Mononuclear cell (primary cell): ENCODE measurements around the gene INO80E. TPM values are rescaled to one million over a fixed set of nuclear protein-coding genes. Genes with fewer than 3 reads are reported as not detected.
"Not testable (repeated sequence)": the region's sequence is repeated elsewhere in the genome, so short reads cannot be mapped to it uniquely, and the experiment has no call there.

Experiments
- H3K27me3 ChIP-seq: 2 replicates; pipeline ENCODE4 v1.6.0; 2011; ENCODE audit warnings: low read length, control low read depth; ENCODE audit not compliant: insufficient read depth
- H3K4me1 ChIP-seq: 2 replicates; pipeline ENCODE4 v1.5.1; 2011; ENCODE audit warnings: mild to moderate bottlenecking, low read length, control low read depth; ENCODE audit not compliant: insufficient read depth
- H3K4me3 ChIP-seq: 2 replicates; pipeline ENCODE4 v1.5.1; 2011; ENCODE audit warnings: mild to moderate bottlenecking, low read length, moderate library complexity
- H3K9me3 ChIP-seq: 2 replicates; pipeline ENCODE4 v1.5.1; 2011; ENCODE audit warnings: low read depth, mild to moderate bottlenecking, control low read depth, low read length
- total RNA-seq: library from RNA; depleted of rRNA; stranded (reverse); fragments of >200 nt; gene quantifications from one replicate; pipeline ENCODE4 v1.2.3, GENCODE V29; 2012

Gene INO80E
- total RNA-seq, 1 donor = 32.0 TPM

DNA sequence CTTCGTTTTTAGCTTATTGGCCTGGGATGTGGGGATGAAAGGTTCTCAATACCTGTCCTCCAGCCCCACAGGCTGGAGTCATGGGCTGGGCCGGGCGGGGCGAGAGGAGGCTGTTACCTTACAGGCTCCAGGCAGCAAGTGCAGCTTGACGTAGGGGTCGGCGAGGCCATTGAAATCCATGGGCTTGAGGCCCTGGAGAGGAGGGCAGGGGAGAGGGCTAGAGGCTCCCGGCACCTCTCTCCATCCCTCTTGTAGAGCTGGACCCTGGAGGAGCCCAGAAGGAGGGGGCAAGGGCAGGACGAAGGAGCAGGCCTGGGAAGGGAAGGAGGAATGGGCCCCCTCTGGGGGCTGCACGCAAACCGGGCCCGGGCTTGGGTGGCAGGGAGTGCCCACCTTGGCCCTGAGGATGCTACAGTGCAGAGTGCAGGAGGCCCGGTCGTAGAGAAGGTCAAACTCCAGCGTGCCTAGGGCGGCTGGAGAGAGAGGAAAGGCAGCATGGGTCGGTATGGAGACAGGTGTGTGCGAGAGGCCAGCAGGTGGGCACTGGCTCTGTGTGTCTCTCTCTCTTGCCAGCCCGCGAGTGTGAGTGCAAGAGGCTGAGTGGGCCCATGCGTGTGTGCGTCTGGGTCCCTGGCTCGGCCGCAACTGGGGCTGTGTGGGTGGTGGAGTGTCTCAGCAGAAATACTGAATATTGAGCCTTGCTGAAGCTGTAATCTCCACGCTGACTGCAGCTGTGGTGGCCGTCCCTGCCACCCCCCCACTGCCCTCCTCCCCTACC is 13.2 kb downstream of the INO80E start:
- Histone ChIP-seq H3K4me3 (no peak overlapping the region), H3K4me1 (peaks cover 8% of the 10 kb centered on the region), H3K9me3 (no peaks in the 10 kb centered on the region), H3K27me3 (peaks cover 17% of the 10 kb centered on the region)

DNA sequence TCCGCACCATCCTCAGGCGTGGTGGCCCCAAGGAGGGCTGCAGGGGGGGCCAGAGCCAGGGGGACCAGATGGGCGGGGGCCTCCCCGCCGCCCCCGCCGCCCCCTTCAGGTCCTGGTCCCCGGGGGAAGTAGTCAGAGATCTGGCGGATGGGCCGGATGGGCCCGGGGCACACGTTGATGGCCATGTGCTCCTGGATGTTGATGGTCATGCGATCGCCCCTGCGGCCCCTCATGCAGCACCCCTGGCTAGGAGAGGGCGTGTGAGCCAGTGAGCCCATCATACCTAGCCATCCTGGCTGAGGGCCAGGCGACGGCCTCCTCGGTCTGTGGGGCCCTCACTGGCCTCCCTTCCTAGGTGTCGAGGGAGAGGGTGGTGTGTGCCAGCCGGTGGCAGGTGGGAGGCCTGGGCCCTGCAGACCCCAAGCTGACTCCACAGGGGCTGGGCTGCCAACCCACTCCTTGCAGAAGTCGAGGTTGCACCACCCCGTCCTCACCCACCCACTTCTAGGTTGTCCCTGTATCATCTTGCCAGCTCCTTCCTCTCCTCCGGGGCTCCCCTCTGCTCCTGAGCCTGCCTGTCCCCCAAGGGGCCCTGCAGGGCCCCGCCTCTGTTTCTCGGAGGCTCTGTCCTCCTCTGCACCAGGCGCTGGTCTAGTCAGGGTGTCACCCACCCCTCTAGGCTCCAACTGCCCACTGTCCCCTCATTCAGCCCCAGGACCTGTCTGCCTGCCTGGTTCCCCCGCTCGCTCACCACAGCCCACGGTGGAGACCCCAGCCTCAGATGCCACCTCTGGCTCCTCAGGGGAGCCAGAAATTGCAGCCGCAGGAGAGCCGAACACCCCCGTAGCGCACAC is 14.2 kb downstream of the INO80E start:
- Histone ChIP-seq H3K4me1 (peaks cover 8% of the 10 kb centered on the region), H3K9me3 (no peaks in the 10 kb centered on the region), H3K27me3 (peaks cover 17% of the 10 kb centered on the region), H3K4me3 (no peak overlapping the region)

DNA sequence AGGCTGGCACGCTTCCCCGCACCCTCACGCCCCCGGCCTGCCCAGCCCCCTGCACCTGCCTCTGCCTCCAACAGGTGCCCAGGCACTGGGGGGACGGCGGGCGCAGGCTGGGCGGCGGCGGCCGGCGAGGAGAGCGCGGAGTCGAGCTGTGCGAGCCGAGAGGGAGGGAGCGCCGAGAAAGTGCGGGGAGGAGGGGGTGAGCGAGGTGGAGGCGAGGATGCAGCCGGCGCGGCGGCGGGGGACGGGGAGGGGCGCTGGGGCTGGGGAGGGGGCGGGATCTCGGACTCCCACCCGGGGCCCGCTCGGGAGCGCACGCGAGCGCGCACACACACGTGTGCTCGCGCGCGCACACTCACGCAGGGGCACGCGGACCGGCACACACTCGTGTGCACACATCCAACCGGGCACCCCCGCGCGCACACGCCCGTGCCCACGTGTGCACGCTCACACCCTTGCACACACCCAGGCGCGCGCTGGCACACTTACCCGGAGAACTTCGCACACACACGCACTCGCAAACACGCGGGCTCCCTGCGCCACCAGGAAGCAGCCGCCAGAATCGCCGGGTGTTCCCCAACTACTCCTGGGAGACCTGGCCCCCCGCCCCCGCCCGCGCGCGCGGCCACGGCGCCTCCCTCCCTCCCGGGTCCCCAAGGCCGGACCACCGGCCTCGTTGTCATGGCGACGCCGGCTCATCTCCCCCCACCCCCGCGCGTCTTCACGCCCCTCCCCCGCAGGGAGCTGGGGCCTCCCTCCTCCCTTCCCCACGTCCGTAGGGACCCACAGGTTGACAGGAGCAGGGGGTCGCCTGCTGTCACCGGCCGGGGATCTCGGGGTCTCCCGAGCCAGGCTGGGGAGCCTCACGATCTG is 15.0 kb downstream of the INO80E start, which contains the start of gene DOC2A:
TSS of gene DOC2A (minus strand) at position 184 of the 870 bp plus-strand sequence. CDS start 805 bp downstream, outside the sequence.
- peaks cover 17% of the 10 kb centered on the region for H3K27me3 ChIP-seq
- no peaks in the 10 kb centered on the region for H3K9me3 ChIP-seq
- no peak within 1 kb of the TSS for H3K4me3 ChIP-seq
- peaks cover 8% of the 10 kb centered on the region for H3K4me1 ChIP-seq

GRCh38 chr16:30011714-30012504 is 15.9 kb downstream of the INO80E start:
- no peaks in the 10 kb centered on the region for H3K9me3 ChIP-seq
- no peak overlapping the region for H3K4me3 ChIP-seq
- H3K27me3 ChIP-seq = peaks cover 17% of the 10 kb centered on the region
- peaks cover 8% of the 10 kb centered on the region for H3K4me1 ChIP-seq

GRCh38 chr16:30012598-30012997 is 16.6 kb downstream of the INO80E start:
- not testable (repeated sequence) for H3K4me3 ChIP-seq, H3K4me1 ChIP-seq, H3K9me3 ChIP-seq
- peaks cover 17% of the 10 kb centered on the region for H3K27me3 ChIP-seq

DNA sequence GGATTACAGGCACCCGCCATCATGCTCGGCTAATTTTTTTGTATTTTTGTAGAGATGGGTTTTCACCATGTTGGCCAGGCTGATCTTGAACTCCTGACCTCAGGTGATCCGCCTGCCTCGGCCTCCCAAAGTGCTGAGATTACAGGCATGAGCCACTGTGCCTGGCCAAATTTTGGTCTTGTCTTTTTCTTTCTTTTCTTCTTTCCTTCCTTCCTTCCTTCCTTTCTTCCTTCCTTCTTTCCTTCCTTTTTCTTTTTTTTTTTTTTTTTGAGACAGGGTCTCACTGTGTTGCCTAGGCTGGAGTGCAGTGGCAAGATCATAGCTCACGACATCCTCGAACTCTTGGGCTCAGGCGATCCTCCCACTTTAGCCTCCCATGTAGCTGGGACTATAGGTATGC is 19.4 kb downstream of the INO80E start:
- not testable (repeated sequence) for H3K4me3 ChIP-seq, H3K4me1 ChIP-seq, H3K9me3 ChIP-seq
- H3K27me3 ChIP-seq = peaks cover 11% of the 10 kb centered on the region

- Histone ChIP-seq H3K4me3 (no peak overlapping the region), H3K27me3 (peaks cover 7% of the 10 kb centered on the region), H3K4me1 (peaks cover 12% of the 10 kb centered on the region), H3K9me3 (no peaks in the 10 kb centered on the region)
Measured at GRCh38 chr16:30016555-30017276, 20.7 kb downstream of the INO80E start.

GRCh38 chr16:30017277-30017656 is 21.2 kb downstream of the INO80E start:
- no peak overlapping the region for H3K4me3 ChIP-seq

DNA sequence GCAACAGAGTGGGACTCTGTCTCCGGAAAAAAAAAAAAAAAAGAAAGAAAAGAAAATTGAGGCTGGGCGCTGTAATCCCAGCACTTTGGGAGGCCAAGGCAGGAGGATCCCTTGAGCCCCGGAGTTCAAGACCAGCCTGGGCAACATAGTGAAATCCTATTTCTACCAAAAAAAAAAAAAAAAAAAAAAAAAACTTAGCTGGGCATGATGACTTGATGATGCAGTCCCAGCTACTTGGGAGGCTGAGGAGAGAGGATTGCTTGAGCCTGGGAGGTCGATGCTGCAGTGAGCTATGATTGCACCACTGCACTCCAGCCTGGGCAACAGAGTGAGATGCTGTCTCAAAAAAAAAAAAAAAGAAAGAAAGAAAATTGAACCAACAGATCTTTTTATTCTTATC is 21.9 kb downstream of the INO80E start:
- not testable (repeated sequence) for H3K27me3 ChIP-seq, H3K9me3 ChIP-seq, H3K4me3 ChIP-seq
- H3K4me1 ChIP-seq = peaks cover 13% of the 10 kb centered on the region

More at GRCh38 chr16:30017277-30017656, 21.2 kb downstream of the INO80E start:
- Histone ChIP-seq H3K9me3 (no peaks in the 10 kb centered on the region), H3K27me3 (peaks cover 2% of the 10 kb centered on the region), H3K4me1 (peaks cover 13% of the 10 kb centered on the region)

DNA sequence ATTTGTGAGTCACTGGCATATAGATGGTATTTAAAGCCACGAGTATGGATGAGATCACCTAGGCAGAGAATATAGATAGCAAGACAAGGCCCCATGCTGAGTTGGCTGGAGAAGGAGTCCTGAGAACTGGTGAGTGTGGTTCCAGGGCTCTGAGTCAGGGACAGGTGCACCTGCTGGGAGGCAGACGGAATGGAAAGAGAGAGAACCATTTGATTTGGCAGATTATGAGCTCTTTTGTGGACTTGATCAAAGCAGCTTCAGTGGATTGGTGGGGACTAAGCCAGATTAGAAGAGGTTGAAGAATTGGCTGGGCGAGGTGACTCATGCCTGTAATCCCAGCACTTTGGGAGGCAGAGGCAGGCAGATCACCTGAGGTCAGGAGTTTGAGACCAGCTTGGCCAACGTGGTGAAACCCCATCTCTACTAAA is 22.7 kb downstream of the INO80E start:
- Histone ChIP-seq H3K4me1 (peaks cover 13% of the 10 kb centered on the region), H3K4me3 (no peak overlapping the region), H3K9me3 (no peaks in the 10 kb centered on the region), H3K27me3 (no peaks in the 10 kb centered on the region)

DNA sequence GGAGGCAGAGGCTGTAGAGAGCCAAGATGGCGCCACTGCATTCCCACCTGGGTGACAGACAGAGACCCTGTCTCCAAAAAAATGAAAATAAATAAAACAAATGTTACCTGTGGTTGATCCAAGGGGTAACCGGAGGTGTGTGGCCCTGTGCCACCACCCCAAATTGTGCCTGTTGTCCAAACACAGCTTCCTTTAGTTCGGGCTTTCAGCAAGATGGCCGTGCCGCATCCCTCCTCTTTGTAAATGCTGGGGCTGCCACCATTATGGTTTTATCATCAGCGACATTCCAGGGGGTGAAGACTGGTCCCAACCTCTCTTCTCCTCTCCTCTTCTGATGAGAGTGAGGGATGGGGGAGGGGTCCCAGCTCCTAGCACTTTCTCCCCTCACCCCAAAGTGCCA is 26.8 kb downstream of the INO80E start, which contains the start of gene C16orf92:
TSS of gene C16orf92 (plus strand) at position 312 of the 400 bp plus-strand sequence. CDS start 143 bp downstream, outside the sequence.
- Histone ChIP-seq H3K4me3 (no peak within 1 kb of the TSS), H3K27me3 (no peaks in the 10 kb centered on the region), H3K9me3 (no peaks in the 10 kb centered on the region), H3K4me1 (peaks cover 13% of the 10 kb centered on the region)

GRCh38 chr16:30023586-30023985 is 27.5 kb downstream of the INO80E start:
- no peak overlapping the region for H3K4me3 ChIP-seq
- peaks cover 13% of the 10 kb centered on the region for H3K4me1 ChIP-seq
- no peaks in the 10 kb centered on the region for H3K9me3 ChIP-seq
- H3K27me3 ChIP-seq = no peaks in the 10 kb centered on the region

- peaks cover 5% of the 10 kb centered on the region for H3K27me3 ChIP-seq
Measured at GRCh38 chr16:30024451-30024850, 28.4 kb downstream of the INO80E start.

More at GRCh38 chr16:30024451-30024850, 28.4 kb downstream of the INO80E start:
- Histone ChIP-seq H3K4me3 (no peak overlapping the region), H3K4me1 (peaks cover 13% of the 10 kb centered on the region), H3K9me3 (no peaks in the 10 kb centered on the region)
